ENCODE data around the gene OS9.

The OS9 gene

GRCh38 chr12:57756406-57757341, 62.7 kb downstream of the OS9 start:
- H3K4me1 ChIP-seq (ENCODE audit: insufficient read depth, low read length), result peaks cover 18% of the 10 kb centered on the region
- H3K36me3 ChIP-seq (ENCODE audit: insufficient read depth, low read length), result no peaks in the 10 kb centered on the region
- peak overlapping the region; percentile 47 for H3K4me3 ChIP-seq (ENCODE audit: low read length)
- WGBS, result 16% methylated on average over 16 of the region's 22 CpGs
- H3K27ac ChIP-seq (ENCODE audit: low read depth, low read length), result no peak overlapping the region
- no peaks in the 10 kb centered on the region for H3K9me3 ChIP-seq (ENCODE audit: insufficient read depth, low read depth, low read length)
- peaks cover 47% of the 10 kb centered on the region for H3K27me3 ChIP-seq (ENCODE audit: insufficient read depth, low read length)
- H3K9ac ChIP-seq (ENCODE audit: low read depth, low read length), result no peak overlapping the region

GRCh38 chr12:57757771-57758170, 63.8 kb downstream of the OS9 start:
- Histone ChIP-seq H3K9me3 (ENCODE audit: insufficient read depth, low read depth, low read length) (no peaks in the 10 kb centered on the region), H3K9ac (ENCODE audit: low read depth, low read length) (no peak overlapping the region), H3K27ac (ENCODE audit: low read depth, low read length) (no peak overlapping the region), H3K27me3 (ENCODE audit: insufficient read depth, low read length) (peaks cover 56% of the 10 kb centered on the region), H3K4me3 (ENCODE audit: low read length) (no peak overlapping the region), H3K36me3 (ENCODE audit: insufficient read depth, low read length) (no peaks in the 10 kb centered on the region), H3K4me1 (ENCODE audit: insufficient read depth, low read length) (peaks cover 16% of the 10 kb centered on the region)
- 94% methylated on average over 4 of the region's 4 CpGs for WGBS

GRCh38 chr12:57758552-57759359, 64.8 kb downstream of the OS9 start:
- Histone ChIP-seq H3K9me3 (ENCODE audit: insufficient read depth, low read depth, low read length) (no peaks in the 10 kb centered on the region), H3K27me3 (ENCODE audit: insufficient read depth, low read length) (peaks cover 57% of the 10 kb centered on the region), H3K4me1 (ENCODE audit: insufficient read depth, low read length) (peaks cover 10% of the 10 kb centered on the region; the same call in 1 of the 2 replicates), H3K4me3 (ENCODE audit: low read length) (no peak overlapping the region), H3K27ac (ENCODE audit: low read depth, low read length) (no peak overlapping the region), H3K36me3 (ENCODE audit: insufficient read depth, low read length) (no peaks in the 10 kb centered on the region), H3K9ac (ENCODE audit: low read depth, low read length) (no peak overlapping the region)
- 91% methylated on average over 25 of the region's 25 CpGs for WGBS

GRCh38 chr12:57759360-57759980, 65.5 kb downstream of the OS9 start:
- no peak overlapping the region for H3K4me3 ChIP-seq (ENCODE audit: low read length)
- H3K9ac ChIP-seq (ENCODE audit: low read depth, low read length), result no peak overlapping the region
- 0 out of 2 replicates have a peak, but pooled peaks cover 6% of the 10 kb centered on the region for H3K4me1 ChIP-seq (ENCODE audit: insufficient read depth, low read length)
- no peak overlapping the region for H3K27ac ChIP-seq (ENCODE audit: low read depth, low read length)
- H3K36me3 ChIP-seq (ENCODE audit: insufficient read depth, low read length), result no peaks in the 10 kb centered on the region
- peaks cover 57% of the 10 kb centered on the region for H3K27me3 ChIP-seq (ENCODE audit: insufficient read depth, low read length)
- H3K9me3 ChIP-seq (ENCODE audit: insufficient read depth, low read depth, low read length), result no peaks in the 10 kb centered on the region
- 30% methylated on average over 3 of the region's 3 CpGs for WGBS

GRCh38 chr12:57760347-57760982, 66.5 kb downstream of the OS9 start:
- Histone ChIP-seq H3K36me3 (ENCODE audit: insufficient read depth, low read length) (no peaks in the 10 kb centered on the region), H3K9me3 (ENCODE audit: insufficient read depth, low read depth, low read length) (no peaks in the 10 kb centered on the region), H3K4me1 (ENCODE audit: insufficient read depth, low read length) (0 out of 2 replicates have a peak, but pooled peaks cover 6% of the 10 kb centered on the region), H3K9ac (ENCODE audit: low read depth, low read length) (no peak overlapping the region), H3K4me3 (ENCODE audit: low read length) (no peak overlapping the region), H3K27me3 (ENCODE audit: insufficient read depth, low read length) (peaks cover 64% of the 10 kb centered on the region), H3K27ac (ENCODE audit: low read depth, low read length) (no peak overlapping the region)
- WGBS, result 96% methylated on average over 1 of the region's 3 CpGs

- Histone ChIP-seq H3K36me3 (ENCODE audit: insufficient read depth, low read length) (no peaks in the 10 kb centered on the region), H3K9ac (ENCODE audit: low read depth, low read length) (no peak overlapping the region), H3K27me3 (ENCODE audit: insufficient read depth, low read length) (peaks cover 64% of the 10 kb centered on the region), H3K9me3 (ENCODE audit: insufficient read depth, low read depth, low read length) (no peaks in the 10 kb centered on the region), H3K4me1 (ENCODE audit: insufficient read depth, low read length) (0 out of 2 replicates have a peak, but pooled peaks cover 3% of the 10 kb centered on the region), H3K27ac (ENCODE audit: low read depth, low read length) (no peak overlapping the region), H3K4me3 (ENCODE audit: low read length) (no peak overlapping the region)
- 85% methylated on average over 4 of the region's 4 CpGs for WGBS
These were observed 67.6 kb downstream of the OS9 start for GRCh38 chr12:57761391-57761998.

- H3K27me3 ChIP-seq (ENCODE audit: insufficient read depth, low read length), result peaks cover 64% of the 10 kb centered on the region
- 93% methylated on average over 2 of the region's 2 CpGs for WGBS
These were observed 68.5 kb downstream of the OS9 start for GRCh38 chr12:57762463-57762862.

GRCh38 chr12:57763881-57764661, 70.1 kb downstream of the OS9 start:
- WGBS, result 78% methylated on average over 6 of the region's 6 CpGs
- H3K36me3 ChIP-seq (ENCODE audit: insufficient read depth, low read length), result peaks cover 14% of the 10 kb centered on the region
- peaks cover 59% of the 10 kb centered on the region for H3K27me3 ChIP-seq (ENCODE audit: insufficient read depth, low read length)

More at GRCh38 chr12:57762463-57762862, 68.5 kb downstream of the OS9 start:
- no peaks in the 10 kb centered on the region for H3K9me3 ChIP-seq (ENCODE audit: insufficient read depth, low read depth, low read length)
- H3K4me1 ChIP-seq (ENCODE audit: insufficient read depth, low read length), result peaks cover 8% of the 10 kb centered on the region
- no peak overlapping the region for H3K27ac ChIP-seq (ENCODE audit: low read depth, low read length)
- no peaks in the 10 kb centered on the region for H3K36me3 ChIP-seq (ENCODE audit: insufficient read depth, low read length)
- no peak overlapping the region for H3K9ac ChIP-seq (ENCODE audit: low read depth, low read length)
- H3K4me3 ChIP-seq (ENCODE audit: low read length), result no peak overlapping the region

GRCh38 chr12:57764662-57765002, 70.7 kb downstream of the OS9 start:
- H3K36me3 ChIP-seq (ENCODE audit: insufficient read depth, low read length), result peaks cover 19% of the 10 kb centered on the region
- peaks cover 59% of the 10 kb centered on the region for H3K27me3 ChIP-seq (ENCODE audit: insufficient read depth, low read length)
- peak overlapping the region; percentile 56 for H3K4me3 ChIP-seq (ENCODE audit: low read length)
- 23% methylated on average over 17 of the region's 17 CpGs for WGBS
- peak overlapping the region; percentile 11 for H3K9ac ChIP-seq (ENCODE audit: low read depth, low read length)
- no peak overlapping the region for H3K27ac ChIP-seq (ENCODE audit: low read depth, low read length)
- no peaks in the 10 kb centered on the region for H3K9me3 ChIP-seq (ENCODE audit: insufficient read depth, low read depth, low read length)
- peaks cover 9% of the 10 kb centered on the region for H3K4me1 ChIP-seq (ENCODE audit: insufficient read depth, low read length)

More at GRCh38 chr12:57763881-57764661, 70.1 kb downstream of the OS9 start:
- no peak overlapping the region for H3K9ac ChIP-seq (ENCODE audit: low read depth, low read length)
- no peak overlapping the region for H3K27ac ChIP-seq (ENCODE audit: low read depth, low read length)
- peaks cover 9% of the 10 kb centered on the region for H3K4me1 ChIP-seq (ENCODE audit: insufficient read depth, low read length)
- H3K4me3 ChIP-seq (ENCODE audit: low read length), result peak overlapping the region; percentile 56
- no peaks in the 10 kb centered on the region for H3K9me3 ChIP-seq (ENCODE audit: insufficient read depth, low read depth, low read length)
